Osteoblast (primary cell): ENCODE results near the gene SMARCA2. TPM values are rescaled to one million over a fixed set of nuclear protein-coding genes. Genes with fewer than 3 reads are reported as not detected.

Experiments used
- DNase-seq: peaks from one replicate; pipeline ENCODE4 v3.0.0; 2011; ENCODE audit warnings: low spot score, mixed read lengths; ENCODE audit not compliant: insufficient read length; ENCODE audit errors: missing footprints
- H2AFZ ChIP-seq: 2 replicates; pipeline ENCODE4 v1.6.0; 2011; ENCODE audit warnings: mild to moderate bottlenecking, low read length
- H3K27ac ChIP-seq: 2 replicates; pipeline ENCODE4 v1.5.1; 2011; ENCODE audit warnings: mild to moderate bottlenecking, low read depth, low read length, moderate library complexity
- H3K27me3 ChIP-seq: 2 replicates; pipeline ENCODE4 v1.6.0; 2012; ENCODE audit warnings: mild to moderate bottlenecking, control low read depth, inconsistent platforms, low read length, moderate library complexity; ENCODE audit not compliant: insufficient read depth
- H3K36me3 ChIP-seq: 2 replicates; pipeline ENCODE4 v1.5.1; 2011; ENCODE audit warnings: mild to moderate bottlenecking, low read length, control low read depth, moderate library complexity; ENCODE audit not compliant: insufficient read depth
- H3K4me1 ChIP-seq: 2 replicates; pipeline ENCODE4 v1.5.1; 2011; ENCODE audit warnings: mild to moderate bottlenecking, low read length, control low read depth, moderate library complexity; ENCODE audit not compliant: insufficient read depth
- H3K4me2 ChIP-seq: 2 replicates; pipeline ENCODE4 v1.6.0; 2011; ENCODE audit warnings: mild to moderate bottlenecking, low read length; ENCODE audit not compliant: insufficient read depth
- H3K4me3 ChIP-seq: fragments of 200-600 bp; sonication (generic); 3 replicates; pipeline ENCODE4 v1.5.1; 2012; ENCODE audit warnings: mild to moderate bottlenecking, low read length, inconsistent platforms; ENCODE audit not compliant: insufficient read depth
- H3K79me2 ChIP-seq: 2 replicates; pipeline ENCODE4 v1.6.0; 2012; ENCODE audit warnings: mild to moderate bottlenecking, low read length, control low read depth, inconsistent platforms; ENCODE audit not compliant: insufficient read depth
- H3K9me3 ChIP-seq: 2 replicates; pipeline ENCODE4 v1.5.1; 2011; ENCODE audit warnings: low read depth, low read length, control low read depth
- H4K20me1 ChIP-seq: 2 replicates; pipeline ENCODE4 v1.6.0; 2012; ENCODE audit warnings: mild to moderate bottlenecking, low read length, control low read depth; ENCODE audit not compliant: insufficient read depth
- CTCF ChIP-seq: IDR thresholded peaks from 2 replicates; pipeline ENCODE4 v1.5.1; 2011; ENCODE audit warnings: mild to moderate bottlenecking, low read depth, low read length, moderate library complexity; ENCODE audit errors: extremely low read depth
- total RNA-seq: library from RNA; depleted of rRNA; stranded (reverse); fragments of >200 nt; gene quantifications from 2 replicates; pipeline ENCODE4 v1.2.3, GENCODE V29; 2012

The SMARCA2 gene
- total RNA-seq, 1 donor: 101 TPM

- peaks cover 30% of the 10 kb centered on the region for H4K20me1 ChIP-seq
- peaks cover 99% of the 10 kb centered on the region for H3K79me2 ChIP-seq
- no peaks in the 10 kb centered on the region for H3K36me3 ChIP-seq
- H3K27ac ChIP-seq: no peak overlapping the region
- no peak for DNase-seq
- H3K4me2 ChIP-seq: no peak overlapping the region
- H3K4me3 ChIP-seq: no peak overlapping the region
- no peak for TF ChIP-seq CTCF
- no peaks in the 10 kb centered on the region for H3K27me3 ChIP-seq
- H2AFZ ChIP-seq: no peak overlapping the region
- no peaks in the 10 kb centered on the region for H3K9me3 ChIP-seq
- H3K4me1 ChIP-seq: peaks cover 10% of the 10 kb centered on the region
These were observed 8.4 kb downstream of the SMARCA2 start for GRCh38 chr9:2023532-2023931.

- Histone ChIP-seq H3K36me3 (peaks cover 1% of the 10 kb centered on the region), H3K27ac (no peak overlapping the region), H4K20me1 (peaks cover 30% of the 10 kb centered on the region), H3K4me2 (no peak overlapping the region), H3K27me3 (no peaks in the 10 kb centered on the region), H3K9me3 (no peaks in the 10 kb centered on the region), H2AFZ (no peak overlapping the region), H3K79me2 (peaks cover 99% of the 10 kb centered on the region), H3K4me1 (peaks cover 4% of the 10 kb centered on the region), H3K4me3 (no peak overlapping the region)
- TF ChIP-seq CTCF: no peak
- no peak for DNase-seq
These were observed 10.0 kb downstream of the SMARCA2 start for GRCh38 chr9:2024888-2025782.

GRCh38 chr9:2026220-2026997 is 11.3 kb downstream of the SMARCA2 start:
- Histone ChIP-seq H3K79me2 (peaks cover 95% of the 10 kb centered on the region), H3K4me3 (no peak overlapping the region), H3K4me2 (no peak overlapping the region), H3K36me3 (peaks cover 3% of the 10 kb centered on the region), H3K4me1 (peaks cover 4% of the 10 kb centered on the region), H4K20me1 (peaks cover 28% of the 10 kb centered on the region), H3K27me3 (no peaks in the 10 kb centered on the region), H2AFZ (no peak overlapping the region), H3K9me3 (no peaks in the 10 kb centered on the region), H3K27ac (no peak overlapping the region)
- no peak for DNase-seq
- no peak for TF ChIP-seq CTCF
